Keratinocyte (primary cell): ENCODE results near the gene RHEB. TPM values are rescaled to one million over a fixed set of nuclear protein-coding genes. Genes with fewer than 3 reads are reported as not detected.
A peak's percentile ranks its signal among the peaks of the same experiment; 100 is the strongest.

Experiments used
- DNase-seq: peaks from one replicate; pipeline ENCODE4 v3.0.0-alpha.2; 2011; ENCODE audit warnings: low read depth, missing footprints, low spot score
- FAIRE-seq: peaks from 2 replicates; lab custom pipeline; 2011; peaks lifted over from hg19 to GRCh38; lab: Jason Lieb, UNC
- H2AFZ ChIP-seq: 2 replicates; pipeline ENCODE4 v1.6.0; 2012; ENCODE audit warnings: low read length, control low read depth, inconsistent platforms; ENCODE audit not compliant: control insufficient read depth
- H3K27ac ChIP-seq: 2 replicates; pipeline ENCODE4 v1.5.1; 2011; ENCODE audit warnings: low read length; ENCODE audit not compliant: control insufficient read depth, insufficient read depth
- H3K27me3 ChIP-seq: 3 replicates; pipeline ENCODE4 v1.6.0; 2011; ENCODE audit warnings: low read length; ENCODE audit not compliant: control insufficient read depth, insufficient read depth; ENCODE audit errors: extremely low read depth
- H3K36me3 ChIP-seq, 2 experiments: 2 replicates in 1 of 2; 3 replicates in 1 of 2; pipeline ENCODE4 v1.5.1; 2011; ENCODE audit warnings: low read length in 2 of 2, mild to moderate bottlenecking in 1 of 2; ENCODE audit not compliant: control insufficient read depth in 2 of 2, insufficient read depth in 2 of 2; ENCODE audit errors: extremely low read depth in 1 of 2
- H3K4me1 ChIP-seq: 3 replicates; pipeline ENCODE4 v1.5.1; 2011; ENCODE audit warnings: low read length; ENCODE audit not compliant: control insufficient read depth, insufficient read depth; ENCODE audit errors: extremely low read depth
- H3K4me2 ChIP-seq: 3 replicates; pipeline ENCODE4 v1.6.0; 2011; ENCODE audit warnings: low read depth, low read length; ENCODE audit not compliant: control insufficient read depth, insufficient read depth; ENCODE audit errors: extremely low read depth
- H3K4me3 ChIP-seq, 3 experiments: fragments of 200-600 bp in 1 of 3; sonication (generic) in 1 of 3; 2 replicates in 2 of 3; 3 replicates in 1 of 3; pipeline ENCODE4 v1.5.1; 2011 to 2016; ENCODE audit warnings: low read length in 3 of 3, mild to moderate bottlenecking in 3 of 3, control low read depth in 2 of 3, inconsistent platforms in 1 of 3, low read depth in 1 of 3, mixed read lengths in 1 of 3, mixed run types in 1 of 3, moderate library complexity in 1 of 3; ENCODE audit not compliant: control insufficient read depth in 2 of 3, insufficient read depth in 2 of 3; ENCODE audit errors: extremely low read depth in 1 of 3
- H3K79me2 ChIP-seq: 2 replicates; pipeline ENCODE4 v1.6.0; 2012; ENCODE audit warnings: low read length; ENCODE audit not compliant: control insufficient read depth, insufficient read depth
- H3K9ac ChIP-seq: 3 replicates; pipeline ENCODE4 v1.6.0; 2011; ENCODE audit warnings: low read length; ENCODE audit not compliant: control insufficient read depth, insufficient read depth; ENCODE audit errors: extremely low read depth
- H3K9me1 ChIP-seq: 3 replicates; pipeline ENCODE4 v1.6.0; 2011; ENCODE audit warnings: low read length; ENCODE audit not compliant: control insufficient read depth, insufficient read depth; ENCODE audit errors: extremely low read depth
- H3K9me3 ChIP-seq: 2 replicates; pipeline ENCODE4 v1.5.1; 2012; ENCODE audit warnings: low read depth, low read length; ENCODE audit not compliant: control insufficient read depth
- H4K20me1 ChIP-seq: 3 replicates; pipeline ENCODE4 v1.6.0; 2011; ENCODE audit warnings: low read length; ENCODE audit not compliant: control insufficient read depth, insufficient read depth; ENCODE audit errors: extremely low read depth
- CTCF ChIP-seq, 3 experiments: IDR thresholded peaks in 1 of 3; conservative IDR thresholded peaks in 1 of 3; optimal IDR thresholded peaks in 1 of 3; 2 replicates in 2 of 3; 3 replicates in 1 of 3; pipeline versions ENCODE3 to v1.5.1; 2011; ENCODE audit warnings: low read length in 3 of 3, mild to moderate bottlenecking in 3 of 3, moderate library complexity in 2 of 3, control low read depth in 1 of 3, inconsistent platforms in 1 of 3; ENCODE audit not compliant: insufficient read depth in 2 of 3; ENCODE audit errors: extremely low read depth in 1 of 3
- EZH2 ChIP-seq: IDR thresholded peaks from one replicate; pipeline ENCODE4 v1.6.1; 2012; ENCODE audit warnings: inconsistent platforms, mild to moderate bottlenecking, low read length, moderate library complexity
- dilution Hi-C: fragments of 300-500 bp; cut with MboI; formaldehyde crosslinking; loops from one replicate; pipeline ENCODE4 v1.7.0; 2020; ENCODE audit warnings: low sequenced_read_pairs; ENCODE audit not compliant: extremely low pct_ligation_motif_present
- polyA plus RNA-seq, 5 experiments: library from polyadenylated mRNA; depleted of rRNA in 3 of 5; stranded (reverse) in 3 of 5; stranded (forward) in 1 of 5; unstranded in 1 of 5; fragments of >200 nt; gene quantifications; 1 replicate in 1 of 5; 2 replicates in 3 of 5; 3 replicates in 1 of 5; pipeline versions ENCODE4 v1.2.1 to v1.2.3, GENCODE V29; 2011 to 2012; ENCODE audit warnings: missing spikeins in 2 of 5, low read depth in 1 of 5, low replicate concordance in 1 of 5

RHEB gene
- polyA plus RNA-seq, 1 donor (not counting 4 experiments of a cell fraction or from before 2014, with no cell fraction given) = 138 TPM

- TF ChIP-seq EZH2 = no peak
- TF ChIP-seq CTCF (optimal IDR thresholded peaks at IDR 0.05 in 1 of 3, IDR thresholded peaks at IDR 0.05 in 1 of 3, conservative IDR thresholded peaks at IDR 0.05 in 1 of 3; ENCODE audit: extremely low read depth in 1 of 3, insufficient read depth in 2 of 3, low read length in 3 of 3) = no peak
- peaks cover 16% of the 10 kb centered on the region for H4K20me1 ChIP-seq
- H3K27me3 ChIP-seq = no peaks in the 10 kb centered on the region
- dilution Hi-C loops = no loop called here
- H2AFZ ChIP-seq = no peak overlapping the region
- no peaks in the 10 kb centered on the region for H3K9me3 ChIP-seq
- no peak overlapping the region for H3K4me3 ChIP-seq
- H3K9me1 ChIP-seq = no peaks in the 10 kb centered on the region
- H3K4me1 ChIP-seq = peaks cover 38% of the 10 kb centered on the region
- no peaks in the 10 kb centered on the region for H3K36me3 ChIP-seq
- H3K79me2 ChIP-seq = peaks cover 99% of the 10 kb centered on the region
- no peak for DNase-seq
- peak overlapping the region; percentile 49 for H3K4me2 ChIP-seq
- no peak overlapping the region for H3K9ac ChIP-seq
- FAIRE-seq = no peak
- H3K27ac ChIP-seq = peak overlapping the region; percentile 59
These were observed 14.3 kb downstream of the RHEB start for GRCh38 chr7:151505433-151505832.

GRCh38 chr7:151504715-151505326, 14.9 kb downstream of the RHEB start:
- no peak overlapping the region for H3K9ac ChIP-seq
- peaks cover 12% of the 10 kb centered on the region for H4K20me1 ChIP-seq
- FAIRE-seq (no peak), DNase-seq (no peak)
- H3K9me3 ChIP-seq = no peaks in the 10 kb centered on the region
- no peak overlapping the region for H3K4me3 ChIP-seq
- TF ChIP-seq CTCF (optimal IDR thresholded peaks at IDR 0.05 in 1 of 3, IDR thresholded peaks at IDR 0.05 in 1 of 3, conservative IDR thresholded peaks at IDR 0.05 in 1 of 3; ENCODE audit: extremely low read depth in 1 of 3, insufficient read depth in 2 of 3, low read length in 3 of 3) (no peak), EZH2 (no peak)
- H2AFZ ChIP-seq = no peak overlapping the region
- H3K27me3 ChIP-seq = no peaks in the 10 kb centered on the region
- no peaks in the 10 kb centered on the region for H3K36me3 ChIP-seq
- H3K4me2 ChIP-seq = no peak overlapping the region
- dilution Hi-C loops = no loop called here
- H3K4me1 ChIP-seq = peaks cover 38% of the 10 kb centered on the region
- peaks cover 99% of the 10 kb centered on the region for H3K79me2 ChIP-seq
- peak overlapping the region; percentile 59 for H3K27ac ChIP-seq
- peaks cover 1% of the 10 kb centered on the region for H3K9me1 ChIP-seq
